Right forelimb (tissue), 1 donor: ENCODE measurements around the gene SYNDIG1L.

Experiments used
- DNase-seq: peaks from one replicate; pipeline ENCODE4 v3.0.0-alpha.2; 2018

Gene SYNDIG1L

DNA sequence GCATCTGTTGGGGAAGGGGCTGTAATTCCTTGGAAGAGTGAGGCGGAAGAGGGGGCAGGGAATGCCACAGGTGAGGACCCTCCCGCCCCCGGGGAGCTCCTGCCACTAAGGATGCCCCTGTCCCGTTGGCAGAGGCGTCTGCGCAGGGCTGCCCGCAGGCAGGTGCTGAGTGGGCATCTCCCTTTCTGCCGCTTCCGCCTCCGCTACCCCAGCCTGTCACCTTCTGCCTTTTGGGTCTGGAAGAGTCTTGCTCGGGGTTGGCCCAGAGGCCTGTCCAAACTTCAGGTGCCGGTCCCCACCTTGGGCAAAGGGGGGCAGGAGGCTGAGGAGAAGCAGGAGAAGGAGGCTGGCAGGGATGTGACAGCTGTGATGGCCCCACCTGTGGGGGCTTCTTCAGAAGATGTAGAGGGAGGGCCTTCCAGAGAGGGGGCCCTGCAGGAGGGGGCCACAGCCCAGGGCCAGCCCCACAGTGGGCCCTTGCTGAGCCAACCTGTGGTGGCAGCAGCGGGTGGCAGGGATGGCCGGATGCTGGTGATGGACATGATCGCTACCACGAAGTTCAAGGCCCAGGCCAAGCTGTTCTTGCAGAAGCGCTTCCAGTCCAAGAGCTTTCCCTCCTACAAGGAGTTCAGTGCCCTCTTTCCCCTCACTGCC, 67.7 kb downstream of the SYNDIG1L start:
- DNase-seq, result no peak

DNA sequence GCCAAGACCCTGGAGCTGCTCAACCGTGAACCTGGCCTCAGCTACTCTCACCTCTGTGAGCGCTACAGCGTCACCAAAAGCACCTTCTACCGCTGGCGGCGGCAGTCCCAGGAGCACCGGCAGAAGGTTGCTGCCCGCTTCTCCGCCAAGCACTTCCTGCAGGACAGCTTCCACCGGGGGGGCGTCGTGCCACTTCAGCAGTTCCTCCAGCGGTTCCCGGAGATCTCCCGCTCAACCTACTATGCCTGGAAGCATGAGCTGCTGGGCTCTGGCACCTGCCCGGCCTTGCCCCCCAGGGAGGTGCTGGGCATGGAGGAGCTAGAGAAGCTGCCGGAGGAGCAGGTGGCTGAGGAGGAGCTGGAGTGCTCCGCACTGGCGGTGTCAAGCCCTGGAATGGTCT, 68.4 kb downstream of the SYNDIG1L start:
- DNase-seq, result no peak

DNA sequence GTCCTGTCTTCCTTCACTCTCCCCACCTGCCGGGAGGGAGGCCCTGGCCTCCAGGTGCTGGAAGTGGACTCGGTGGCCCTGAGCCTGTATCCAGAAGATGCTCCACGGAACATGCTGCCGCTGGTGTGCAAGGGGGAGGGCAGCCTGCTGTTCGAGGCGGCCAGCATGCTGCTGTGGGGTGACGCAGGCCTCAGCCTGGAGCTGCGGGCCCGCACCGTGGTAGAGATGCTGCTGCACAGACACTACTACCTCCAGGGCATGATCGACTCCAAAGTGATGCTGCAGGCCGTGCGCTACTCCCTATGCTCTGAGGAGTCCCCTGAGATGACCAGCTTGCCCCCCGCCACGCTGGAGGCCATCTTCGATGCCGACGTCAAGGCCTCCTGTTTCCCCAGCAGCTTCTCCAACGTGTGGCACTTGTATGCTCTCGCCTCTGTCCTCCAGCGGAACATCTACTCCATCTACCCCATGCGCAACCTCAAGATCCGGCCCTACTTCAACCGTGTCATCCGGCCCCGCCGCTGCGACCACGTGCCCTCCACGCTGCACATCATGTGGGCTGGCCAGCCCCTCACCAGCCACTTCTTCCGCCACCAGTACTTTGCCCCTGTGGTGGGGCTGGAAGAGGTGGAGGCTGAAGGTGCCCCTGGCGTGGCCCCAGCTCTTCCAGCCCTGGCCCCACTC, 69.0 kb downstream of the SYNDIG1L start:
- DNase-seq, result no peak
